Skin epidermis (tissue), 12 donors: ENCODE results near the gene HOXD8.
A peak's percentile ranks its signal among the peaks of the same experiment; 100 is the strongest.

Experiments
- H3K27ac ChIP-seq, 21 experiments: fragments of 200-600 bp; sonication (generic) in 11 of 21; one replicate each; pipeline ENCODE4 v1.5.0; 2020; ENCODE audit warnings: mild to moderate bottlenecking in 3 of 21, inconsistent platforms in 2 of 21, moderate library complexity in 2 of 21
- H3K4me3 ChIP-seq, 7 experiments: fragments of 200-600 bp; sonication (generic) in 2 of 7; one replicate each; pipeline ENCODE4 v1.5.0; 2020; ENCODE audit warnings: inconsistent platforms in 2 of 7, mild to moderate bottlenecking in 2 of 7, moderate library complexity in 1 of 7

Gene HOXD8

DNA sequence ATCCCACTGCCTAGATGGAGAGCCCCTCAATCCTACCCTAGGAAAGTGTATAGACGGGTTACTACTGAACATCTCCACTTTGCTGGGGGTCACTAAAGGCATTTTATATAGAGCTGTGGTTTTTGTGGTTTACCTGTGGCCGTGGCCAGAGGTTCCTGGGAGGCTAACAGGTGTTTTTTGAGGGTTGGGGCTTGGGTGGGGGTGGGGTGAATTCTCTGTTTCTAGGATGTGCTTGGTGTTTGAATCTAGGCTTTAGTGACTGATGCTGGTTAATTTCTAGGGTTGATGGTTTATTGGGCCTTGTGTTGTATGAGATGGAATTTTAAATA lies 7.7 kb downstream of the HOXD8 start:
- H3K4me3 ChIP-seq = peak overlapping the region; percentile 26 to 70 (median 40)
- peak overlapping the region in 18 of 21 experiments; percentile 44 to 98 (median 85) for H3K27ac ChIP-seq

GRCh38 chr2:176137906-176138305 lies 8.4 kb downstream of the HOXD8 start:
- Histone ChIP-seq H3K4me3 (peak overlapping the region in 4 of 7 experiments; percentile 2 to 70 (median 42)), H3K27ac (peak overlapping the region in 8 of 21 experiments; percentile 46 to 98 (median 79))

DNA sequence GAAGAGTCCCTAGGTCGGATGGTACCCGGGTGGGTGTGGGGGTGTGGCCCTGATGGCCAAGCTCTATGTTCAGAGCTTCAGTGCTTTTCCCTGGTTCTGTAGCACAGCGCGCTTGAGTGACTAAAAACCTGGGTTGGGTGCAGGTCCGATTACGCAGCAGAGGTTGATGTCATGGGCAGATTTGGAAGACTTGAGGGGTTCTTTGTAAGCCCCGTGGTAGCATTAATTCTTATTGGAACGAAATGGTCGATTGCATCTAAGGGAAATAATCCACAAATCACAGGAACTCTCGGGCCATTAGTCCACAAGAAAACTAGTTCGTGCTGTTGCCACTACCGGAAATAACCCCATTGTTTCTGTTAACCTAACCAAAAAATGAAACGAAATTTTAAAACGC lies 9.0 kb downstream of the HOXD8 start:
- H3K4me3 ChIP-seq = peak overlapping the region in 4 of 7 experiments; percentile 2 to 70 (median 42)

GRCh38 chr2:176138923-176139660 lies 9.6 kb downstream of the HOXD8 start:
- Histone ChIP-seq H3K27ac (peak overlapping the region in 16 of 21 experiments; percentile 13 to 98 (median 74)), H3K4me3 (peak overlapping the region in 4 of 7 experiments; percentile 2 to 70 (median 42))

More for the DNA sequence above, 9.0 kb downstream of the HOXD8 start:
- peak overlapping the region in 15 of 21 experiments; percentile 13 to 98 (median 74) for H3K27ac ChIP-seq

- Histone ChIP-seq H3K4me3 (peak overlapping the region in 5 of 7 experiments; percentile 20 to 70 (median 40)), H3K27ac (peak overlapping the region in 17 of 21 experiments; percentile 13 to 98 (median 72))
Observed at GRCh38 chr2:176139661-176140512, 10.4 kb downstream of the HOXD8 start.

- peak overlapping the region; percentile 20 to 70 (median 40) for H3K4me3 ChIP-seq
- peak overlapping the region in 17 of 21 experiments; percentile 13 to 98 (median 72) for H3K27ac ChIP-seq
Observed at GRCh38 chr2:176140513-176141317, 11.2 kb downstream of the HOXD8 start.

- no peak overlapping the region for H3K4me3 ChIP-seq
- no peak overlapping the region for H3K27ac ChIP-seq
Observed at GRCh38 chr2:176142281-176142680, 12.8 kb downstream of the HOXD8 start.

DNA sequence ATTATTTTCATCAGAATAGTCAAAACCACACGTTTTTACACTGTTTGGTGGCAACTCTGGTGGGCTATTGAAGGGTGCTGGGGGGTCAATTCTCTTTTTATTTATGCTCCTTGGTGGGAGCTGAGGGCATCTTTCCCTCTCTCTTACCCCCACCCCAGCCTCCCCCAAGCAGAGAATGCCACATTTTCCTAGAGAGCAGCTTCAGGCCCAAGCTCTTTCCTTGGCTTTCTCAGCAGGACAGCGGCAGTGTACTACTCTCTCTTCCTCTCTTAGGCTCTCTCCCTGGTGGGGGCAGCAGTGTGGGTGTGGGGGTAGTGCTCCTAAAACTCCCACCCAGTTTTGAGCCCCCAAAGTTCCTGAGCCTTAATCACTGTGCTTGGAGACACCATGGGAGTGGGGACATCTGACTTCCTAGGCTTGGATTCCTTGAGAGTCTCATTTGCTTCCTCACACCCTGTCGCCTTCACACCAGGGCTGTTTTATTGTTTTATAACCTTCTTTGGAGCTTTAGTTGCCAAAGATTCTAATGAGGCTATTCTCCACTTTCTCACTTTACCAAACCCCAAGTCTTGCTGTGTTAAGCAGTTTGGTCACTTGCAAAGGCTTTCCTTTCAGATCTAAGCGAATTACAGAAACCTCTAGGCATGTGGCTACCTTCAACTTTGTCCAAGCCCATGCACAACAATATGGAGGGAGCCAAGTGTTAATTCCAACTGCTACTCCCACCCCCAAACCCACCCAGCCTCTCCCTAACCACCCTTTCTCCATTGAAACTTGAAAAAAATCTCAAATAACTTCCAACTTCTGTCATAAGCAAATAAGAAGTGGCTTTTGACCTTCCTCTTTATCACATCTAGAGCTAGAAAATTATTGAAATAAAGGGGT lies 15.8 kb downstream of the HOXD8 start:
- H3K4me3 ChIP-seq = no peak overlapping the region

GRCh38 chr2:176146101-176146500 lies 16.6 kb downstream of the HOXD8 start:
- Histone ChIP-seq H3K27ac (no peak overlapping the region), H3K4me3 (no peak overlapping the region)

More for the DNA sequence above, 15.8 kb downstream of the HOXD8 start:
- H3K27ac ChIP-seq = no peak overlapping the region

GRCh38 chr2:176146645-176147044 lies 17.1 kb downstream of the HOXD8 start:
- no peak overlapping the region for H3K27ac ChIP-seq

GRCh38 chr2:176147210-176147799 lies 17.8 kb downstream of the HOXD8 start:
- no peak overlapping the region for H3K27ac ChIP-seq
- H3K4me3 ChIP-seq = no peak overlapping the region

More at GRCh38 chr2:176146645-176147044, 17.1 kb downstream of the HOXD8 start:
- no peak overlapping the region for H3K4me3 ChIP-seq

- Histone ChIP-seq H3K4me3 (no peak overlapping the region), H3K27ac (no peak overlapping the region)
Observed at GRCh38 chr2:176147800-176148496, 18.4 kb downstream of the HOXD8 start.

DNA sequence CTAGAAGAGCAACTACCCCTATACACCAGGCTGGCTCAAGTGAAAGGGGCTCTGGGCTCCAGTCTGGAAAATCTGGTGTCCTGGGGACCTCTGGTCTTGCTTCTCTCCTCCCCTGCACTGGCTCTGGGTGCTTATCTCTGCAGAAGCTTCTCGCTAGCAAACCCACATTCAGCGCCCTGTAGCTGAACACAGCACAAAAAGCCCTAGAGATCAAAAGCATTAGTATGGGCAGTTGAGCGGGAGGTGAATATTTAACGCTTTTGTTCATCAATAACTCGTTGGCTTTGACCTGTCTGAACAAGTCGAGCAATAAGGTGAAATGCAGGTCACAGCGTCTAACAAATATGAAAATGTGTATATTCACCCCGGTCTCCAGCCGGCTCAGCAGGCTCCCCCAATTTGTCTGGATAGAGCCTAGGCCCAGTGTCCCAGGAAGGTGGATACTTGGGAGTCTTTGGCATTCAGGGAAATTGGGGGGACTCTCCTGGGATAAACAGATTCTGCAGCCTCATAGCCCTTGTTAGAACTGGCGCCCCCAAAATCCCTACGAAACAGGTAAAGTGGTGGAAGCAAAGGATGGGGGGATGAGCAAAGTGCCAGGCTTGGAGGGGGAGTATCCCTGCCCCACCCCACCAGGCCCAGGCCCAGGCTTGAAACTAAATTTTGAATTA lies 19.4 kb downstream of the HOXD8 start:
- H3K27ac ChIP-seq = no peak overlapping the region
- no peak overlapping the region for H3K4me3 ChIP-seq

DNA sequence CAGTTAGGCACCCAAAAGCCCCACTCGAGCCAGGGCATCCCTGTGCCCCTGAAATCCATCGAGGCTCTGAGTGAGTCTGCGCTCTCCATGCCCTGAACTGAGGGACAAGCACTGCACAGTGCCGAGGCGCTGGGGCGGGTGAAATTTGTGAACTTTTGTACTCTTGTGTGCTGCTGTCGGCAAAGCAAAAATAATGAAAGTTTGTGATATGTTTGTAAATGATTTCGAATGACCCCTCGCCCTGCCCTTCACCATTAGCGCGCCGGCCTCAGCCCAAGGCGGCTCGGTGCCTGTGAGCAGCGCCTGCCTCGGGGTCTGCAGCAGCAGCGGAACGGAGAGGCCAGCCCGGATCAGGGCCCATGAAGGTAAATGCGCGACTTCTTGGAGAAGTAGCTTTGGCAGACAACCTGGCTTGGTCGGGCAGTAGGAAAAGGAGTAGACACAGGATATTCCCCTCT lies 20.0 kb downstream of the HOXD8 start:
- no peak overlapping the region for H3K4me3 ChIP-seq
- H3K27ac ChIP-seq = no peak overlapping the region

GRCh38 chr2:176149939-176150583 lies 20.6 kb downstream of the HOXD8 start:
- Histone ChIP-seq H3K4me3 (no peak overlapping the region), H3K27ac (no peak overlapping the region)

DNA sequence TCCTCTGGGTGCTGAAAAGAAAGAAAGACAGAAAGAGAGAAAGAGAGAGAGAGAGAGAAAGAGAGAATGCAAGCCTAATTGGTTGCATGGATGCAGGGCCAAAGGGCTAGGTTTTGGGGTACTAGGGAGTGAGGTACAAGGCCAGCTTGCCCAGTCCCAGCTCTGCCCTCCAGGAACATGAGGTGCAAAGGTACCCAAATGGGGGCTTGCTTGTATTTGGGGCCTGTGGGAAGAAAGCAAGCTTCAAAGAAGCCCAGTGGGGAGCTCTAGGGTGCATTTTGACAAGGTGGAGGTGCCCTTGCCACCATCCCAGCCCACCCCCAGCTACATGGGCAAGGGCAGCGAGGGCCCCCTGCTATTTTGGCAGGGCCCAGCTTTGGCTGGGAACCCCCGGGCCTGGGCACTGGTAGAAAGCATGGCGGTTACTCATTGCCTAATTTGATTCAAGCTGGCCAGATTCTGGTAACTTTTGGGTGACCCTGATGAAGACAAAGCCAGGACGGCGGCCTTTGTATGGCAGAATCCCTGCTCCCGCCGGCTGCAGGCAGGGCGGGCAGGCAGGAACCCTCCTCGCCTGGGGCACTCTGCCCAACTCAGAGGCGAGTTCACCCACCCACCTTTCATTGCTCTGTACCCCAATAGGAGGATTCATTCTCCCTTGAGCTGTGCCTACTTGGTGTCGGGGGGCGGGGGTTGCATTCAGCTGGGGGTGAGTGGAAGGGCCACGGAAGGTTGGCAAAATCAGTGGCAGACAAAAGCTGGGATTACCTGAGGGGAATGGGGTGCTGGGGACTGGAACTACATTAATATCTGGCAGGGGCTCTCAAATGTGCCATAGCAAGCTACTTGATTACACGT lies 21.3 kb downstream of the HOXD8 start:
- peak overlapping the region in 1 of 7 experiments; percentile 37 for H3K4me3 ChIP-seq
- H3K27ac ChIP-seq = no peak overlapping the region
